Right renal pelvis (tissue), 4 donors: ENCODE results near the gene MIEF1. TPM values are rescaled to one million over a fixed set of nuclear protein-coding genes. Genes with fewer than 3 reads are reported as not detected.

Experiments
- DNase-seq, 4 donors: peaks; one replicate each; pipeline ENCODE4 v3.0.0-alpha.2; 2013; ENCODE audit warnings: low read depth in 4 of 4, low spot score in 3 of 4, missing footprints in 1 of 4
- polyA plus RNA-seq, 4 donors: library from polyadenylated mRNA; unstranded; fragments of 120-200 nt; gene quantifications; one replicate each; pipeline ENCODE4 v1.2.1, GENCODE V29; 2013; ENCODE audit not compliant: insufficient read length in 4 of 4

The MIEF1 gene
- polyA plus RNA-seq, result 10 to 100 TPM; 35.5 to 38.2 (median 37.1) TPM

GRCh38 chr22:39502109-39502788, at the start of gene MIEF1:
MIEF1 (plus strand) TSS chr22:39502290; CDS start chr22:39511295, 9,005 bp downstream.
- DNase-seq, result peak; percentile 91 to 95 (median 92)

- DNase-seq, result no peak
Measured at GRCh38 chr22:39452740-39453040, 49.4 kb upstream of the MIEF1 start.

- DNase-seq, result no peak
Measured at GRCh38 chr22:39453765-39454378, 48.2 kb upstream of the MIEF1 start.

- no peak for DNase-seq
Measured at GRCh38 chr22:39454385-39454871, 47.7 kb upstream of the MIEF1 start.

- DNase-seq, result no peak
Measured at GRCh38 chr22:39456522-39457197, 45.4 kb upstream of the MIEF1 start, which contains the start of gene MGAT3. MGAT3 (plus strand) TSS chr22:39457012; CDS start chr22:39487348, 30,336 bp downstream.

- no peak for DNase-seq
Measured at GRCh38 chr22:39457198-39457555, 44.9 kb upstream of the MIEF1 start.

GRCh38 chr22:39457556-39458443, 44.3 kb upstream of the MIEF1 start:
- DNase-seq, result no peak

GRCh38 chr22:39458444-39459083, 43.5 kb upstream of the MIEF1 start:
- no peak for DNase-seq

- no peak for DNase-seq
Measured at GRCh38 chr22:39459681-39460080, 42.4 kb upstream of the MIEF1 start.

GRCh38 chr22:39462443-39463221, 39.5 kb upstream of the MIEF1 start:
- DNase-seq, result no peak

- no peak for DNase-seq
Measured at GRCh38 chr22:39463277-39463676, 38.8 kb upstream of the MIEF1 start.

GRCh38 chr22:39463931-39464390, 38.1 kb upstream of the MIEF1 start:
- no peak for DNase-seq

- DNase-seq, result no peak
Measured at GRCh38 chr22:39466228-39467006, 35.7 kb upstream of the MIEF1 start.

GRCh38 chr22:39467390-39467895, 34.6 kb upstream of the MIEF1 start:
- DNase-seq, result no peak

GRCh38 chr22:39468487-39469325, 33.4 kb upstream of the MIEF1 start:
- DNase-seq, result no peak

GRCh38 chr22:39469326-39469680, 32.8 kb upstream of the MIEF1 start:
- no peak for DNase-seq

- no peak for DNase-seq
Measured at GRCh38 chr22:39469681-39470450, 32.2 kb upstream of the MIEF1 start.
